Trophoblast cell (in vitro differentiated cells and primary cell): ENCODE measurements around the gene IL17RE.
"Not testable (repeated sequence)": the region's sequence is repeated elsewhere in the genome, so short reads cannot be mapped to it uniquely, and the experiment has no call there.

ENCODE experiments used
- DNase-seq, 2 donors: peaks; one replicate each; pipeline ENCODE4 v3.0.0-alpha.2; 2016
- H2AFZ ChIP-seq: 2 replicates; pipeline ENCODE4 v1.6.1; 2013; ENCODE audit warnings: low read length, moderate library complexity, mild to moderate bottlenecking; ENCODE audit not compliant: insufficient read depth, poor library complexity
- H2AK5ac ChIP-seq: 2 replicates; pipeline ENCODE4 v1.6.1; 2013; ENCODE audit warnings: mild to moderate bottlenecking, low read length
- H2BK120ac ChIP-seq: 2 replicates; pipeline ENCODE4 v1.6.1; 2013; ENCODE audit warnings: low read length, mild to moderate bottlenecking, moderate library complexity; ENCODE audit not compliant: insufficient read depth, poor library complexity
- H2BK12ac ChIP-seq: 2 replicates; pipeline ENCODE4 v1.6.1; 2013; ENCODE audit warnings: mild to moderate bottlenecking, low read length, moderate library complexity
- H2BK5ac ChIP-seq: 2 replicates; pipeline ENCODE4 v1.6.1; 2013; ENCODE audit warnings: low read length, low read depth, moderate library complexity, mild to moderate bottlenecking; ENCODE audit not compliant: poor library complexity
- H3K14ac ChIP-seq: 2 replicates; pipeline ENCODE4 v1.6.1; 2013; ENCODE audit warnings: mild to moderate bottlenecking, low read length
- H3K18ac ChIP-seq: 2 replicates; pipeline ENCODE4 v1.6.1; 2013; ENCODE audit warnings: mild to moderate bottlenecking, low read length
- H3K23ac ChIP-seq: 2 replicates; pipeline ENCODE4 v1.6.1; 2013; ENCODE audit warnings: low read length
- H3K27ac ChIP-seq: 2 replicates; pipeline ENCODE4 v1.5.1; 2013; ENCODE audit warnings: low read depth, mild to moderate bottlenecking, inconsistent platforms, low read length, moderate library complexity
- H3K27me3 ChIP-seq: 2 replicates; pipeline ENCODE4 v1.6.1; 2013; ENCODE audit warnings: inconsistent platforms, mild to moderate bottlenecking, low read length, moderate library complexity; ENCODE audit not compliant: insufficient read depth
- H3K36me3 ChIP-seq, 2 experiments: 1 replicate in 1 of 2; 2 replicates in 1 of 2; pipeline ENCODE4 v1.6.1; 2013; ENCODE audit warnings: low read length in 2 of 2, mild to moderate bottlenecking in 2 of 2, moderate library complexity in 1 of 2; ENCODE audit not compliant: insufficient read depth in 2 of 2, control insufficient read depth in 1 of 2
- H3K4ac ChIP-seq: 2 replicates; pipeline ENCODE4 v1.6.1; 2013; ENCODE audit warnings: low read depth, mild to moderate bottlenecking, low read length, moderate library complexity
- H3K4me1 ChIP-seq, 2 experiments: 1 replicate in 1 of 2; 2 replicates in 1 of 2; pipeline ENCODE4 v1.6.1; 2013; ENCODE audit warnings: low read length in 2 of 2, mild to moderate bottlenecking in 2 of 2, moderate library complexity in 1 of 2; ENCODE audit not compliant: insufficient read depth in 2 of 2, control insufficient read depth in 1 of 2
- H3K4me2 ChIP-seq: 2 replicates; pipeline ENCODE4 v1.6.1; 2013; ENCODE audit warnings: inconsistent platforms, mild to moderate bottlenecking, low read length, moderate library complexity
- H3K4me3 ChIP-seq: 2 replicates; pipeline ENCODE4 v1.5.1; 2013; ENCODE audit warnings: mild to moderate bottlenecking, low read depth, low read length, inconsistent platforms
- H3K79me1 ChIP-seq: one replicate; pipeline ENCODE4 v1.6.1; 2013; ENCODE audit warnings: low read length
- H3K79me2 ChIP-seq: 2 replicates; pipeline ENCODE4 v1.6.1; 2013; ENCODE audit warnings: low read length, mild to moderate bottlenecking; ENCODE audit not compliant: control insufficient read depth, insufficient read depth, poor library complexity
- H3K9ac ChIP-seq: 2 replicates; pipeline ENCODE4 v1.6.1; 2013; ENCODE audit warnings: mild to moderate bottlenecking, low read length
- H3K9me3 ChIP-seq: 2 replicates; pipeline ENCODE4 v1.6.1; 2013; ENCODE audit warnings: low read depth, mild to moderate bottlenecking, control low read depth, inconsistent platforms, low read length; ENCODE audit not compliant: insufficient read depth
- H4K12ac ChIP-seq: 2 replicates; pipeline ENCODE4 v1.6.1; 2013; ENCODE audit warnings: low read depth, mild to moderate bottlenecking, low read length, moderate library complexity
- H4K8ac ChIP-seq: 2 replicates; pipeline ENCODE4 v1.6.1; 2013; ENCODE audit warnings: low read depth, mild to moderate bottlenecking, low read length, moderate library complexity
- H4K91ac ChIP-seq: one replicate; pipeline ENCODE4 v1.6.1; 2013; ENCODE audit warnings: low read depth, mild to moderate bottlenecking, low read length, moderate library complexity
- WGBS: extraction: QIAGEN DNeasy Blood & Tissue Kit; methylation state at CpG from one replicate; pipeline ENCODE4 v1.1.7; 2013; ENCODE audit warnings: missing lambda C conversion rate; ENCODE audit not compliant: insufficient read length, insufficient coverage; ENCODE audit errors: extremely low coverage; 5-methylcytosine and 5-hydroxymethylcytosine counted together

Gene IL17RE

DNA sequence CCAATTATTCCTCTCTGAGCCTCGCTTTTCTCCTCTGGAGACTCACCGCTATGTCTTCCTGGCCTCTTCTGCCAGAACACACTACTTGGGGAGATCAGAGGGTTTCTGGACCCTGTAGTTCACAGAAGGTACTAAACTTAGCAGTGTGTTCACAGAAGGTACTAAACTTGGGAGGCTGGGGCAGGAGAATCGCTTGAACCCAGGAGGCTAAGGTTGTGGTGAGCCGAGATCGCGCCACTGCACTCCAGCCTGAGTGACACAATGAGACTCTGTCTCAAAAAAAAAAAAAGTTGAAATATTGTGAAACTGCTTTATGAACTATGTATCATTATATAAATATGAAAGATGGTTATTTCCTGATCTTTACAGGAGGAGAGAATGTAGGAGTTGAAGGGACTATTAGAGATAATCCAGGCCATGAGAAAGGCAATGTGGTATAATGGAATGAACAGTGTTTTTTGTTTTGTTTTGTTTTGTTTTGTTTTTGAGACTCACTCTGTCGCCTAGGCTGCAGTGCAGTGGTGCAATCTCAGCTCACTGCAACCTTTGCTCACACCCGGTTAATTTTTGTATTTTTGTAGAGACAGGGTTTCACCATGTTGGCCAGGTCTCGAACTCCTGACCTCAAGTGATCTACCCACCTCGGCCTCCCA, 5.8 kb upstream of the IL17RE start:
- WGBS = no CpG with 5 or more reads among the region's 10 CpGs
- not testable (repeated sequence) for H4K12ac ChIP-seq, H2AFZ ChIP-seq, H3K4me3 ChIP-seq, H4K8ac ChIP-seq, H3K14ac ChIP-seq, H3K79me1 ChIP-seq, H2AK5ac ChIP-seq, H2BK120ac ChIP-seq, H3K27ac ChIP-seq, H3K4me2 ChIP-seq, H2BK5ac ChIP-seq, H3K4me1 ChIP-seq, H3K23ac ChIP-seq, H3K9me3 ChIP-seq, H2BK12ac ChIP-seq, H3K79me2 ChIP-seq, H3K9ac ChIP-seq, H3K27me3 ChIP-seq, H3K4ac ChIP-seq, H3K18ac ChIP-seq, H4K91ac ChIP-seq
- peaks cover 6 to 12% of the 10 kb centered on the region in 2 experiments for H3K36me3 ChIP-seq
- peak; percentile 66 to 87 for DNase-seq

DNA sequence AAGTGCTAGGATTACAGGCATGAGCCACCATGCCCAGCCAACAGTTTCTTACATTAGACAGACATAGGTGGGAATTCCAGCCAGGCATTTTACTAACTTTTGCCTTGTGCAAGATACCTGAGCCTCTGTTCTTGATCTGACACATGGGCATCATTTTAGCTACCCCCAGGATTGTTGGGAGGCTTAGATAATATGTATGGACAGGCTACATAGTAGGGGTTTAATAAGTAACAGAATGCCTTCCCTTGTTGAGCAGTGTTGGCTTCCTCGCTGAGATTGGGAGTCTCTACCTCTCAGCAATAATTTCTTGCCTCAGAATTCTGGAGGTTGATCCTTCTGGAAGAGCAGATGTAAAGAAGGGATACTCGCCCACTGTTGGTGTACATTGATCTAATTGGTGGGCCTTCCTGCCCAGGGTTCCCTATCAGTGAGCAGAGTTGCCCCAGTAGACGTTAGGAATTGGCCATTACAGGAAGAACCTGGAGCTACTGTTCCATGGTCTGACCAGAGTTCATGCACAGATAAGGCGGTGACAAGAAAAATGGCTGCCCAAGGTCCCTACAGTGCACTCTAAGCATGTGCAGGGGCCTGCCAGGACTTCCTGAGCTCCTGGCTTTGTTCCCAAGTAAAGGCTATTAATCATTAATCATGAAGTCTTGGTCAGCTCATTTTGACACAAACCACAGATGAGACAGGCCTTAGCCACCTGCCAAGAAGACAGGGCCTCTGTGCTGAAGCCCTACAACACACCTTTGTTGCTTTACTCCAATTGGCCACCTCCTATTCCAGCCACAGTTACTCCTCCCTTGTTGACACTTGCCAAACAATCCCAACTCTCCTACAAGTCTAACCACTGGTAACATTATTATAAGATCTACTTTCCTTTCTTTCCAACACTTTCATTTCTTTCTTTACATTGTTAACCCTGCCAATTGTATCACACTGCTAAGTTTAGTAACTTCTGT, 5.0 kb upstream of the IL17RE start:
- H3K4me3 ChIP-seq = no peak overlapping the region
- no CpG with 5 or more reads among the region's 4 CpGs for WGBS
- no peak overlapping the region for H3K27ac ChIP-seq
- no peak overlapping the region for H3K4ac ChIP-seq
- DNase-seq = no peak
- H2AK5ac ChIP-seq = no peak overlapping the region
- no peak overlapping the region for H3K9ac ChIP-seq
- no peak overlapping the region for H4K12ac ChIP-seq
- H3K79me1 ChIP-seq = no peaks in the 10 kb centered on the region
- H2BK12ac ChIP-seq = no peak overlapping the region
- H4K8ac ChIP-seq = no peak overlapping the region
- no peak overlapping the region for H3K4me2 ChIP-seq
- no peak overlapping the region for H3K18ac ChIP-seq
- no peak overlapping the region for H4K91ac ChIP-seq
- no peak overlapping the region for H2AFZ ChIP-seq
- H3K79me2 ChIP-seq = peaks cover under 1% of the 10 kb centered on the region
- H3K14ac ChIP-seq = no peak overlapping the region
- no peak overlapping the region for H2BK5ac ChIP-seq
- H3K4me1 ChIP-seq = peaks cover 8 to 11% of the 10 kb centered on the region in 2 experiments
- H2BK120ac ChIP-seq = no peak overlapping the region
- H3K36me3 ChIP-seq = peaks cover 6 to 10% of the 10 kb centered on the region in 2 experiments
- H3K9me3 ChIP-seq = no peaks in the 10 kb centered on the region
- H3K27me3 ChIP-seq = no peaks in the 10 kb centered on the region
- H3K23ac ChIP-seq = no peak overlapping the region

DNA sequence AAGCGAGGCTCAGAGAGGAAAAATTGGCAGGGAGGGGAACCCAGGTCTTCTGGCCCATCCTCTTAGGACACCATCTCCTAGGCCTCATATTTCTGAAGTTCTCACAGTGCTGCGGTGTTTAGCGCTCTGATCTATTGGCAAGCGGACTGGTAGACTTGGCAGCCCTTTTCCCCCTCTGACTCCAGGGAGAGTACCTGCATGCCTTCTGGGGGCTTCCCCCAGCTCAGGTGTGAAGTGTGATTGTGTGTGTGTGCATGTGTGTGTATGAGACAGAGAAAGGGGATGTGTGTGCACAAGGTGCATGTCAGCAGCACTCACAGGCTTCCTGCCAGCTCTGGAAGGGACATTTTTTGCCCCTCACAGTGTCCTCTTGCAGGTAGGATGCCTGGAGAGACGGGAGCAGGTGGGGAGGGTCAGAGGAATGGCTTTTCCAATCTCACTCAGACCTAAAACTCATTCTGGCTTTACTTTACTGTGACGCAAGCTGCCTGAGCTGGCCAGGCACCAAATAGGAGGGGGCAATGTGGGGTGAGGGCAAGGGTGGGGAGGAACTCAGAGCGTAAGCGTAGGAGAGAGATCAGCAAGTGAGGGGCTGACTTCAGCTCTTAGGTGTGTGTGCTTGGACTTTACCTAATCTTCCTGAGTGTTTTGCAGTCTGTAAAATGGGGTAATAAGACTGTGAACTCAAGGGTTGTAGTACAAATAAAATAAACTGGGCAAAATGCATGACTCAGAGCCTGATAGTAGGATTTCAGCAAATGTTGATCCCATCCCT, 4.0 kb upstream of the IL17RE start:
- no peak overlapping the region for H2AK5ac ChIP-seq
- H3K18ac ChIP-seq = no peak overlapping the region
- no peak overlapping the region for H2BK120ac ChIP-seq
- H4K8ac ChIP-seq = no peak overlapping the region
- no peak overlapping the region for H3K23ac ChIP-seq
- peaks cover 0 to 1% of the 10 kb centered on the region in 2 experiments for H3K36me3 ChIP-seq
- H2BK5ac ChIP-seq = no peak overlapping the region
- DNase-seq = no peak
- H3K27ac ChIP-seq = no peak overlapping the region
- H3K27me3 ChIP-seq = no peaks in the 10 kb centered on the region
- no peak overlapping the region for H3K14ac ChIP-seq
- H3K9ac ChIP-seq = no peak overlapping the region
- no CpG with 5 or more reads among the region's 8 CpGs for WGBS
- peaks cover 13 to 18% of the 10 kb centered on the region in 2 experiments for H3K4me1 ChIP-seq
- H3K4ac ChIP-seq = no peak overlapping the region
- H4K91ac ChIP-seq = no peak overlapping the region
- no peaks in the 10 kb centered on the region for H3K9me3 ChIP-seq
- H3K4me3 ChIP-seq = no peak overlapping the region
- no peak overlapping the region for H3K4me2 ChIP-seq
- peaks cover 4% of the 10 kb centered on the region for H3K79me1 ChIP-seq
- peaks cover 3% of the 10 kb centered on the region for H3K79me2 ChIP-seq
- no peak overlapping the region for H2BK12ac ChIP-seq
- H2AFZ ChIP-seq = no peak overlapping the region
- H4K12ac ChIP-seq = no peak overlapping the region

DNA sequence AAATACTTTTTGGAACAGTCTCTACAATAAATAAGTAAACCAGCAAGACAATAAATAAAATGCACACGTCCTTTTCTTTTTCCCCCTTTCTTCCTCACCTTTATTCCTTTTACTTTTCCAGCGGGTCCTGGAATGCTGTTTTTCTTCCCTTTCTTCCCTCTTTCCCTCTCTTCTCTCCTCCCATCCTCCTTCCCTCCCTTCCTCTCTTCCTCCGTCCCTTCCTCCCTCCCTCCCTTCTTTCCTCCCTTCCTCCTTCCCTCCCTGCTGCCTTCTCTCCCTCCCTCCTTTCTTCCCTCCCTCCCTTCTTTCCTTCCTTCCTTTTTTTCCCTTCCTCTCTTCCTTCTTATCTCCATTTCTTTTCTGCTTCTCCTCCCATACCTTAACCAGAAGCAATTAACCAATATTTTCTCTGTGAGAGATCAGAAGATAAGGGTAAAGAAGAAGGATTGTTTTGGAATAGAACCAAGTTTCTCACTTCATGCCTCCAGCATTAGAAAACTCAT, 3.3 kb upstream of the IL17RE start:
- no CpG with 5 or more reads among the region's 3 CpGs for WGBS
- H3K23ac ChIP-seq = no peak overlapping the region
- H3K36me3 ChIP-seq = peaks cover 0 to 1% of the 10 kb centered on the region in 2 experiments
- no peak overlapping the region for H2BK12ac ChIP-seq
- H4K91ac ChIP-seq = no peak overlapping the region
- H4K12ac ChIP-seq = no peak overlapping the region
- H3K4ac ChIP-seq = no peak overlapping the region
- H3K27ac ChIP-seq = no peak overlapping the region
- H3K14ac ChIP-seq = no peak overlapping the region
- DNase-seq = peak in 1 of 2 donors; percentile 59
- no peak overlapping the region for H2AFZ ChIP-seq
- H3K4me3 ChIP-seq = no peak overlapping the region
- no peak overlapping the region for H2AK5ac ChIP-seq
- H3K18ac ChIP-seq = no peak overlapping the region
- H3K79me2 ChIP-seq = peaks cover 3% of the 10 kb centered on the region
- no peak overlapping the region for H2BK5ac ChIP-seq
- H3K4me2 ChIP-seq = no peak overlapping the region
- no peak overlapping the region for H2BK120ac ChIP-seq
- no peak overlapping the region for H3K9ac ChIP-seq
- peaks cover 13 to 21% of the 10 kb centered on the region in 2 experiments for H3K4me1 ChIP-seq
- no peak overlapping the region for H4K8ac ChIP-seq
- no peaks in the 10 kb centered on the region for H3K9me3 ChIP-seq
- peaks cover 6% of the 10 kb centered on the region for H3K79me1 ChIP-seq
- H3K27me3 ChIP-seq = no peaks in the 10 kb centered on the region
